ENCODE measurements around the gene SCG3. TPM values are rescaled to one million over a fixed set of nuclear protein-coding genes. Genes with fewer than 3 reads are reported as not detected.

Gene SCG3
- total RNA-seq, 1 experiment from 2014 or later, result not detected

- peak; percentile 62 for DNase-seq
- H3K4me3 ChIP-seq, result peak overlapping the region; percentile 55
- no peaks in the 10 kb centered on the region for H3K36me3 ChIP-seq
- H3K9me3 ChIP-seq, result no peaks in the 10 kb centered on the region
- H3K27me3 ChIP-seq, result no peaks in the 10 kb centered on the region
Measured at GRCh38 chr15:51736751-51737521, 55.6 kb downstream of the SCG3 start.

- DNase-seq, result peak; percentile 83
Measured at GRCh38 chr15:51737522-51738305, 56.4 kb downstream of the SCG3 start, which contains the start of gene LYSMD2. Gene LYSMD2, minus strand, starts transcription at chr15:51737655. Its CDS starts 33 bp downstream, at chr15:51737622.

GRCh38 chr15:51738553-51738952, 57.2 kb downstream of the SCG3 start:
- H3K4me3 ChIP-seq, result no peak overlapping the region
- H3K9me3 ChIP-seq, result no peaks in the 10 kb centered on the region
- no peaks in the 10 kb centered on the region for H3K27me3 ChIP-seq
- H3K36me3 ChIP-seq, result no peaks in the 10 kb centered on the region
- no peak for DNase-seq

More at GRCh38 chr15:51737522-51738305, 56.4 kb downstream of the SCG3 start, which contains the start of gene LYSMD2:
- peak within 1 kb of the TSS; percentile 55 for H3K4me3 ChIP-seq
- H3K27me3 ChIP-seq, result no peaks in the 10 kb centered on the region
- no peaks in the 10 kb centered on the region for H3K9me3 ChIP-seq
- no peaks in the 10 kb centered on the region for H3K36me3 ChIP-seq

- H3K9me3 ChIP-seq, result no peaks in the 10 kb centered on the region
- peaks cover 1% of the 10 kb centered on the region for H3K27me3 ChIP-seq
- DNase-seq, result no peak
- no peak overlapping the region for H3K4me3 ChIP-seq
- no peaks in the 10 kb centered on the region for H3K36me3 ChIP-seq
Measured at GRCh38 chr15:51739061-51739712, 57.9 kb downstream of the SCG3 start.

GRCh38 chr15:51749307-51749706, 68.0 kb downstream of the SCG3 start:
- Histone ChIP-seq H3K4me3 (no peak overlapping the region), H3K36me3 (no peaks in the 10 kb centered on the region), H3K27me3 (peaks cover 66% of the 10 kb centered on the region), H3K9me3 (no peaks in the 10 kb centered on the region)
- DNase-seq, result no peak

DNA sequence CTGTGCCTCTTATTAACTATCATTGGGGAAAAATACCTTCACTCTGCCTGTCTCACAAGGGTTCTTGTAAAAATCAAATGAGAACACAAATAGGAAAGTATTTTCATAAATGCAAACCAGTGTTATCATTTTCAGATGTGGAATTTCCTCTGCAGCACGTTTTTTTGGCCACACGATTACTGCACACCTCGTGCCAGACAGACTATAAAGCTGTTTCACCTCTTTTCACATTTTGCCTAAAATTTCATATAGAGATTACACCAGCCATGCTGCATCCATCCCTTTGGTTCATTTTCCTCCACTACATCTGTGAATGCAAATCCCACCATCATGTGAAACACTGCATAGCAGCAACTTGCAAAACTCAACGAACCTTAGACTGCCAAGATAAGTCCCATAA, 68.9 kb downstream of the SCG3 start:
- Histone ChIP-seq H3K4me3 (no peak overlapping the region), H3K36me3 (no peaks in the 10 kb centered on the region), H3K27me3 (peaks cover 66% of the 10 kb centered on the region), H3K9me3 (no peaks in the 10 kb centered on the region)
- no peak for DNase-seq

- Histone ChIP-seq H3K36me3 (no peaks in the 10 kb centered on the region), H3K9me3 (no peaks in the 10 kb centered on the region), H3K4me3 (peak within 1 kb of the TSS; percentile 46), H3K27me3 (peaks cover 61% of the 10 kb centered on the region)
- DNase-seq, result peak; percentile 32
Measured at GRCh38 chr15:51750792-51751696, 69.7 kb downstream of the SCG3 start, which contains the start of gene TMOD2. Gene TMOD2, plus strand, starts transcription at chr15:51751597. Its CDS starts 14,845 bp downstream, at chr15:51766442.

DNA sequence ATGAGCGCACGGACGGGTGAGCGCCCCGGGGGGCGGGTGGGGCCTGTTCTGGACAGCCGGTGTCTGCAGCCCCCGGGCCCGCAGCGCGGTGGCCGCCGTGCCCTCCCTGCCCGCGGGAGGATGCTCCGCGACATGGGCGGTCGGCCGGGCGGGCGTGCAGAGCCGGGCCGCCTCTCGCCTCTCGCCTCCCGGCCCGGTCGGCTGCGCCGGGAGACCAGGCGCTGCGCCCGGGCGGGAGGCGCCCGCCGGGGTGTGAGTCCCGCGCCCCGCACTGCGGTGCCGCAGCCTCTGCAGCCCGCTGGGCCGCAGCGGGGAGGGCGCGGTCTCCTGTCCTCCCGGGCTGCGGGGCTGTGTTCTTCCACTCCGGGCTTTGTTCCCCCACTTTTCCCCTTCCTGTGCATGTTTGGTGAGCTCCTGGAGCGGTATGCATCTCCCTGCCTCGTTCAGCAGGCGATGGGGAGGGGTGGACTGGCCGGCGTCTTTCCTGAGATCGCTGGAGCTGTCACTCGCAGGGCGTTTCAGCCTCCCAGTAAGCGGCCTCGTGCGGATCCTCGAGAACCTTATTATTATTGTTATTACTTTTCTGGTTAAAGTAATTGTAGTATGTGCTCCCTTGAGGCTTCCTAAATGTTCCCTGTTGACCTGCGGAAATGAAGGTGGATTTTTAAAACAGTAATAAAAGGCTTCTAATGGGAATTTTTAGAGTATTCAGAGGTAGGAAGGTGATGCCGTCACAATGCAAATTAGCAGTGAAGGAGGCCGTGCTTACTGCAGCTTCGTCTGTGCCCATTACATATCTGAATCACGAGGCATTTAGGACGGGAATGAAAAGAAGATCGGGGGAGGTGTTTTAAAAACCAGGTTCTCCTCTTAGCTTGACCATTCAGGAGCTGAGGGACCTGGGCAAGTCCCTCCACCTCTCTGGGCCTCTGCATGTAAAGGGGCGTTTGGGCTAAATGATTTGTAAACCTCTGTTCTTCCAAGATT, 70.7 kb downstream of the SCG3 start:
- no peaks in the 10 kb centered on the region for H3K9me3 ChIP-seq
- H3K27me3 ChIP-seq, result peaks cover 61% of the 10 kb centered on the region
- peak overlapping the region; percentile 46 for H3K4me3 ChIP-seq
- peak; percentile 24 for DNase-seq
- no peaks in the 10 kb centered on the region for H3K36me3 ChIP-seq

DNA sequence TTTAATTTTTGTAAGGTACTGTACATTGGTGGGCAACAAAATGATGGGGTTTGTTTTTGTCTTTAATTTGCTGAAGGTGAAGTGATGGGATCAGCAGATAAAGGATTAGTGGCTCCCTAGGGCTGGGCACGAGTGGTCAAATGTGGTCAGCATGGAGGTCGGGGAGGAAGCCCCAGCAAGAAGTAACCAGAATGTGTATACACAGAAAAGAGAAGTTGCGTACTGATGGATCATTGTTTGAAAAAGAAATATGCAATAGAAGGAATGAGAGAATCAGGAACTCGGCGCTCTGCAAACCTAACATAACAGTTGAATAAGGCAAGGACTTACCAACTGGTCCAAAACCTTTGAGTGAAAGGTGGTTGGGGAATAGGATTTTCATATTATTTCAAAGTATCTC, 71.6 kb downstream of the SCG3 start:
- Histone ChIP-seq H3K9me3 (no peaks in the 10 kb centered on the region), H3K27me3 (peaks cover 61% of the 10 kb centered on the region), H3K36me3 (no peaks in the 10 kb centered on the region), H3K4me3 (no peak overlapping the region)
- no peak for DNase-seq

- Histone ChIP-seq H3K36me3 (no peaks in the 10 kb centered on the region), H3K4me3 (no peak overlapping the region), H3K9me3 (no peaks in the 10 kb centered on the region), H3K27me3 (peaks cover 56% of the 10 kb centered on the region)
- no peak for DNase-seq
Measured at GRCh38 chr15:51754267-51754666, 73.0 kb downstream of the SCG3 start.

- Histone ChIP-seq H3K9me3 (no peaks in the 10 kb centered on the region), H3K4me3 (no peak overlapping the region), H3K27me3 (peaks cover 43% of the 10 kb centered on the region), H3K36me3 (no peaks in the 10 kb centered on the region)
- no peak for DNase-seq
Measured at GRCh38 chr15:51755790-51756189, 74.5 kb downstream of the SCG3 start.

DNA sequence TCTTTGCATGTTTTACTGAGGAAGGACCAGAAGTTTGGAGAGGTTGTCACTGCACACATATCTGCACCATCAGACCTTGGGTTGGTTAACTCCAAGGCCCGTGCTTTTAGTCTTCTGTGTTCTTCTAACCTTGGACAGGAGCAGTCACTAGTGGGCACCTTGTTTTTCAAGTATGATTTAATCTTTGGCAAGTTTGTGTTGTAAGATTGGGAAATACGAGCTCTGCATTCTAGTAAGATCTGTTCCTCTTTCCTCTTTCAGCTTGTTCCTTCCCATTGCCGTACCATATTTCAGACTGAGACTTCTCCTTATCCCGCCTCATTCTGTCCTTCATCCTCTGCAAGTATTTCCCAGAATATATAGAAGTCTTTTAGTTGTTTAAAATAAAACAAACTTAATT, 75.2 kb downstream of the SCG3 start:
- DNase-seq, result no peak
- Histone ChIP-seq H3K27me3 (peaks cover 38% of the 10 kb centered on the region), H3K4me3 (no peak overlapping the region)

DNA sequence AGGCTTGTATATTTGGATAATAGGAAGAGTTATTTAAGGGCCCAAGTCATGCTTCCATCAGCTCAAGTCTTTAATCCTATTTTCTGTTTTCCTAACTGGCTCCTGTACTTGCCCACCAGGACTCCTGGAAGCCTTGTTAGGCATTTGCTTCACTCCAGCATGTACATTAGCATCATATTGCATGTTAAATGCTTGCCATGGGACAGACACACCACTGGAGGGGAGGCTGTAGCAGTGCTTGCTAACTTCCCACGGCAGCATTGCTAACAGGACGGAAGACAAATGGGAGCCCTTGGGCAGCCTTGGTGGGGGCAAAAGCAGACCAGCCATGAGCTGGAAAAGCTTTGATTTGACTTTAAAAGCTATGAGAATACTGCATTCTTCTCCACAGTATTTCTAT, 76.1 kb downstream of the SCG3 start:
- no peak for DNase-seq
- Histone ChIP-seq H3K27me3 (peaks cover 32% of the 10 kb centered on the region), H3K4me3 (no peak overlapping the region), H3K36me3 (no peaks in the 10 kb centered on the region), H3K9me3 (no peaks in the 10 kb centered on the region)

More for the DNA sequence above, 75.2 kb downstream of the SCG3 start:
- H3K9me3 ChIP-seq, result no peaks in the 10 kb centered on the region
- H3K36me3 ChIP-seq, result no peaks in the 10 kb centered on the region

GRCh38 chr15:51758645-51759044, 77.3 kb downstream of the SCG3 start:
- H3K9me3 ChIP-seq, result no peaks in the 10 kb centered on the region
- peaks cover 25% of the 10 kb centered on the region for H3K27me3 ChIP-seq
- no peak overlapping the region for H3K4me3 ChIP-seq
- H3K36me3 ChIP-seq, result no peaks in the 10 kb centered on the region
- peak; percentile 70 for DNase-seq

DNA sequence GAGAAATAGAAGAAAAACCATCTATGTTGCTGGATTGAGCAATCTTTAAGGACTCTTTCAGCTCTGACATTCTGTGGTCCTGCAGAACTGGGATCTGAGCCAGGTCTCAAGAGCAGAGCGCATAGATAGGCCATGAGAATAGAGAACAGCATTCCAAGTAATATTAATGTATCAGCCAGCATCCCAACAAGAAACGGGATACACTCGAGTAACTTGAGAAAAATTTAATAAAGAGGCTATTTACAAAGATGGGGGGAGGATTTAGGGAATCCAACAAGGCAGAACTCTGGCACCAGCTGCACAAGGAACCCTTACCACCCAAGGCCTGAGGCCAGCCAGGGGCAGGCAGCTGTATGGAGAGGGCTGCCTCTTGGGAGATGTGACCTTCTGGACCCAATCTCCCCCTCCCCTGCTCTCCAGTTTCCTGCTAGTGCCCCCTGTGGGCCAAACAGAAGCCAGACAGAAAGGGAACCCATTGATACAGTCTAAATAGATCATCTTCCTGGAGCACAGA, 78.3 kb downstream of the SCG3 start:
- DNase-seq, result peak; percentile 32
- no peaks in the 10 kb centered on the region for H3K9me3 ChIP-seq
- H3K4me3 ChIP-seq, result no peak overlapping the region

More for the DNA sequence above, 78.3 kb downstream of the SCG3 start:
- peaks cover 16% of the 10 kb centered on the region for H3K27me3 ChIP-seq
- H3K36me3 ChIP-seq, result no peaks in the 10 kb centered on the region
